Right lobe of liver (tissue), 4 donors: Measurements from ENCODE around the gene DSP.

Source experiments
- CTCF ChIP-seq, 4 donors: fragments of 200-600 bp in 3 of 4; fragments of 450-650 bp in 1 of 4; IDR thresholded peaks; one replicate each; pipeline versions ENCODE4 v1.5.1 to v1.8.0; 2016 to 2022; ENCODE audit warnings: antibody characterized with exemption in 4 of 4, mild to moderate bottlenecking in 2 of 4
- POLR2A ChIP-seq: fragments of 450-650 bp; IDR thresholded peaks from one replicate; pipeline ENCODE4 v1.6.1; 2017; ENCODE audit warnings: antibody characterized with exemption, mild to moderate bottlenecking
- donor health status: DM: no; HTN: no; CAD: no.
- donor health status: DM: no; HTN: no; CAD: no.
- donor health status: DM: no; HTN: yes; CAD: no.

- TF ChIP-seq CTCF (IDR thresholded peaks at IDR 0.05) (no peak), POLR2A (no peak)
These were observed 4.5 kb downstream of the DSP start for GRCh38 chr6:7546020-7546369.
